Activated B cell treated with CpG ODN at 0.5 μM for 24 hours (primary cell): ENCODE measurements around the gene REL. TPM values are rescaled to one million over a fixed set of nuclear protein-coding genes. Genes with fewer than 3 reads are reported as not detected.

ENCODE experiments used
- ATAC-seq: fragments of 200-7000 bp; cut with Tn5 transposase; one replicate; pipeline ENCODE4 v1.10.0; 2021; ENCODE audit warnings: low read depth, mild to moderate bottlenecking, moderate library complexity
- CTCF ChIA-PET: fragments of 350-600 bp; sonication (Branson Sonifier 250); formaldehyde crosslinking; loops from one replicate; lab custom pipeline; 2021; ENCODE audit warnings: antibody characterized with exemption; lab: Charles Lee
- POLR2A ChIA-PET: fragments of 350-600 bp; sonication (Branson Sonifier 250); formaldehyde crosslinking; loops from one replicate; lab custom pipeline; 2021; ENCODE audit warnings: antibody characterized with exemption; lab: Charles Lee
- DNase-seq: peaks from one replicate; pipeline ENCODE4 v3.0.0; 2022
- H3K27ac Mint-ChIP-seq: one replicate; pipeline ENCODE4 v1.8.0; 2020; ENCODE audit warnings: mixed read lengths
- H3K27me3 Mint-ChIP-seq: one replicate; pipeline ENCODE4 v1.8.0; 2021; ENCODE audit warnings: mixed read lengths
- H3K36me3 Mint-ChIP-seq: one replicate; pipeline ENCODE4 v1.8.0; 2021; ENCODE audit warnings: low read depth, mixed read lengths
- H3K4me1 Mint-ChIP-seq: one replicate; pipeline ENCODE4 v1.8.0; 2021; ENCODE audit warnings: mixed read lengths
- H3K4me3 Mint-ChIP-seq: one replicate; pipeline ENCODE4 v1.8.0; 2020; ENCODE audit warnings: mild to moderate bottlenecking, mixed read lengths
- H3K9me3 Mint-ChIP-seq: one replicate; pipeline ENCODE4 v1.8.0; 2020; ENCODE audit warnings: mixed read lengths
- intact Hi-C: fragments of 100-400 bp; cut with micrococcal nuclease; formaldehyde crosslinking; loops from one replicate; pipeline ENCODE4 v1.15.1; 2024
- total RNA-seq: library from RNA; stranded (reverse); gene quantifications from 2 replicates; pipeline ENCODE4 v1.2.3, GENCODE V29; 2022
- TF ChIP-seq, protein P1 (sequence below): fragments of 200-600 bp; IDR thresholded peaks from one replicate; pipeline ENCODE4 v1.8.0; 2022; ENCODE audit warnings: antibody characterized with exemption, mild to moderate bottlenecking

Gene REL
- total RNA-seq, 1 donor from 2014 or later: 238 TPM

DNA sequence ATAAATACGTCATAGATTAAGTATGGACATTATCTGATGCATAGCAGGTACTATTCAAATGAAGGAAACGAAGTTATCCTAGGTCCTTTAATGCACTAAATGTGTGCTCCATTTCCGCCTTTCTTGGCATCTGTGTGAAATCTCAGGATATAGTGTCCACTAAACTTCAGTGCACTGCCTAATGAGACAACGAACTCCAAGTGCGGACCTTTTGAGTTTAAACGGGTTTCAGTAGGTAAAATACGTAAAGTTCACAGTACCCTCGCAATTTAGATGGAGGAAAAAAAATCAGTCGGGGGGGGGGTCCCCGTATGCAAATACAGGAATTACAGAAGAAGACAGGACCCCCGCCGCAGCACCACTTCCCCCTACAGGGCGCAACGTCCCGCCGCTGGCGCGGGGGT, 729 bp upstream of the REL start:
- Mint-ChIP-seq H3K9me3 (peaks cover 3% of the 10 kb centered on the region), H3K27ac (peak overlapping the region; percentile 94), H3K27me3 (no peaks in the 10 kb centered on the region), H3K36me3 (peaks cover 32% of the 10 kb centered on the region), H3K4me3 (peak overlapping the region; percentile 87), H3K4me1 (peaks cover 31% of the 10 kb centered on the region)
- TF ChIP-seq, protein P1, sequence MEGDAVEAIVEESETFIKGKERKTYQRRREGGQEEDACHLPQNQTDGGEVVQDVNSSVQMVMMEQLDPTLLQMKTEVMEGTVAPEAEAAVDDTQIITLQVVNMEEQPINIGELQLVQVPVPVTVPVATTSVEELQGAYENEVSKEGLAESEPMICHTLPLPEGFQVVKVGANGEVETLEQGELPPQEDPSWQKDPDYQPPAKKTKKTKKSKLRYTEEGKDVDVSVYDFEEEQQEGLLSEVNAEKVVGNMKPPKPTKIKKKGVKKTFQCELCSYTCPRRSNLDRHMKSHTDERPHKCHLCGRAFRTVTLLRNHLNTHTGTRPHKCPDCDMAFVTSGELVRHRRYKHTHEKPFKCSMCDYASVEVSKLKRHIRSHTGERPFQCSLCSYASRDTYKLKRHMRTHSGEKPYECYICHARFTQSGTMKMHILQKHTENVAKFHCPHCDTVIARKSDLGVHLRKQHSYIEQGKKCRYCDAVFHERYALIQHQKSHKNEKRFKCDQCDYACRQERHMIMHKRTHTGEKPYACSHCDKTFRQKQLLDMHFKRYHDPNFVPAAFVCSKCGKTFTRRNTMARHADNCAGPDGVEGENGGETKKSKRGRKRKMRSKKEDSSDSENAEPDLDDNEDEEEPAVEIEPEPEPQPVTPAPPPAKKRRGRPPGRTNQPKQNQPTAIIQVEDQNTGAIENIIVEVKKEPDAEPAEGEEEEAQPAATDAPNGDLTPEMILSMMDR: no peak
- DNase-seq (no peak), ATAC-seq (no peak)
- intact Hi-C loops: loop anchor here (1.0 to 5.0 kb wide), 14 partner anchors 7 to 1827 kb away; partner anchors contain the start of genes EHBP1 and USP34
- ChIA-PET POLR2A (interaction anchor here (0.5 to 7.2 kb wide), 27 partner anchors 11 to 170 kb away, joined by 3 to 250 read pairs (median 11); partner anchors contain the start of gene PAPOLG), CTCF (interaction anchor here (1.1 to 4.0 kb wide), 7 partner anchors 42 to 117 kb away, joined by 3 to 54 read pairs (median 5); no protein-coding TSS in a partner anchor)

DNA sequence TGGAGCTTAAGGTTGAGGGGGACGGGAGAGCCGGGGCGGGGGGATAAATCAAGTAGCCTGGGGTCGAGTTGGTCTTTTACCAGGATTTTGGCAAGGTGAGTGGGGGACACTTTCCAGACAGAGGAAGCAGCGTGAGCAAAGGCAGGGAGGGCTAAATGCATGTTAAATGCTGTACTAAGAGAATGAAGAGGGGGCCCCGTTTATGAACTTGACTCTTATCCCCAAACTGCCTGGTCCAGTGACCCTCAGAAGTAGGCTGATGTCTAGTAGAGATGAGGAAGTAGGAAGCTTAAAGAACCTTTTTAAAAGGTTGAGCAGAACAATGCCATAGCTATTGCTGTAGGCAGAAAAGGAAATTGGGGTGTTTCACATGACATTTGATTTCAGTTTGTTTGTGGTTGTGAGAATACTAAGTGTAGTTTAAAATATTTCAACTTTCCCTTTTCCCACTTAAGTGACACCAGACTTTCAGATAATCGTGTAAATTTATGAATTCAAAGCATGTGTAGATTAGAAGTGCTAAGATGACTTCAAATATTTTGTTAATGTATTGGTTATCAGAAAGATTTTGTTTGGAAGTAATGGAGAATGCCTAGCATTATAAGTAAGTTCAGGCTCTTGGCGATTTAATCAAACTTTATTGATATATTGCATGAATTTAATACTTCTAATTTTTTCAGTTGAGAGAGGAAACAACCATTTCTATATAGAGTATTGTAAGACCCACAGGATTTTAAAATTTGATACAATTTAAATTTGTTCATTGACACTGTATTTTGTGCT, 1.8 kb downstream of the REL start:
- POLR2A ChIA-PET: interaction anchor here (0.6 to 7.2 kb wide), 32 partner anchors 9 to 655 kb away, joined by 3 to 250 read pairs (median 9); partner anchors contain the start of genes PAPOLG, PEX13 and XPO1
- Mint-ChIP-seq H3K36me3 (peaks cover 48% of the 10 kb centered on the region), H3K4me3 (peak overlapping the region; percentile 98), H3K9me3 (peaks cover 2% of the 10 kb centered on the region), H3K27me3 (no peaks in the 10 kb centered on the region), H3K4me1 (peaks cover 42% of the 10 kb centered on the region), H3K27ac (peak overlapping the region; percentile 95)
- intact Hi-C loops: loop anchor here (1.0 to 5.0 kb wide), 4 partner anchors 8 to 1824 kb away; partner anchors contain the start of genes EHBP1 and USP34
- ATAC-seq (peak; percentile 29), DNase-seq (no peak)
- CTCF ChIA-PET: interaction anchor here (0.7 to 4.0 kb wide), 9 partner anchors 15 to 295 kb away, joined by 3 to 54 read pairs (median 4); no protein-coding TSS in a partner anchor
- TF ChIP-seq, protein P1: no peak

DNA sequence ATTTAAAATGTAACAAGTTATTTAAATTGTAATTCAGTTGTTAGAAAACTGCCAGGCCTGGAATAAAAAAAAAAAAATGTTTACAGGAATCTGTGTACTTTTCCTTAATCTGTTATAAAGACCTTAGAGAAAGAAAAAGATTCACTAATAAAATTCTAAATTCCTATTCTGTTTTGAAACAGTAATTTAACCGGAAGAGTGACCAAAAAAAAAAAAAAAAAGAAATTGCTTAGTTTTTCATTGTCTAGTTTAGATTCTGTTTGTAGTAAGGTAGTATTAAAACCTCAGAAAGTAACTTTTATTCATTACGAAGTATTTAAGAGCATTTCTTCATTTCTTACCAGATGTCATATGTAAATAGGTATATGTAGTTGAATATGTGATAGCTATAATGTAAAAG, 2.5 kb downstream of the REL start:
- ATAC-seq (no peak), DNase-seq (no peak)
- peaks cover 2% of the 10 kb centered on the region for H3K9me3 Mint-ChIP-seq
- CTCF ChIA-PET: interaction anchor here (1.2 to 1.6 kb wide), 2 partner anchors 78 to 114 kb away, joined by 6 to 7 read pairs; no protein-coding TSS in a partner anchor
- peak overlapping the region; percentile 95 for H3K27ac Mint-ChIP-seq
- intact Hi-C loops: loop anchor here (1.0 to 5.0 kb wide), 5 partner anchors 7 to 1823 kb away; partner anchors contain the start of genes EHBP1 and USP34
- TF ChIP-seq, protein P1: no peak
- H3K4me1 Mint-ChIP-seq: peaks cover 49% of the 10 kb centered on the region
- POLR2A ChIA-PET: interaction anchor here (0.7 to 7.2 kb wide), 8 partner anchors 10 to 109 kb away, joined by 3 to 162 read pairs (median 6); no protein-coding TSS in a partner anchor
- peak overlapping the region; percentile 98 for H3K4me3 Mint-ChIP-seq
- no peaks in the 10 kb centered on the region for H3K27me3 Mint-ChIP-seq
- H3K36me3 Mint-ChIP-seq: peaks cover 55% of the 10 kb centered on the region

DNA sequence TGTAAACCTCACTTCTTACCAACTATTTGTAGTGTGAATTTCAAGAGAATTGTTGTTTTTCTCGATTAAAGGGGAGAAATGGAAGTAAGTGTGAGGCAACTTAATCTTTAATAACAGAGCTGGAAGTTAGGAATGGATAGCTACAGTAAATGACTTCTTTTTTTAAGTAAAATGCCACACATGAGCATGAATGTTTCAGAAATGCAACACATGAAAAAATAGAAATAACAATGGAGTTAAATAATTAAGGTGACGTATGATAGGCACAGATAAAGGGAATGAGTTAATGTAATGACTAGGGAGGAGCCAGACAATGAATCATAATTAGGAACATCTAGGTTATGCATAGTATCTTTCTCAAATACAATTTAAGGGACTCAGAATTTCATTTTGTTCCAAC, 3.4 kb downstream of the REL start:
- intact Hi-C loops: loop anchor here (2.0 to 5.0 kb wide), 3 partner anchors 14 to 1823 kb away; partner anchors contain the start of genes EHBP1 and USP34
- ChIA-PET CTCF (interaction anchor here (1.2 to 1.6 kb wide), 2 partner anchors 79 to 113 kb away, joined by 6 to 7 read pairs; no protein-coding TSS in a partner anchor), POLR2A (interaction anchor here (0.6 to 7.2 kb wide), 7 partner anchors 46 to 654 kb away, joined by 3 to 162 read pairs (median 6); partner anchors contain the start of gene XPO1)
- H3K9me3 Mint-ChIP-seq: peaks cover under 1% of the 10 kb centered on the region
- DNase-seq: no peak
- H3K27ac Mint-ChIP-seq: peak overlapping the region; percentile 85
- TF ChIP-seq, protein P1: no peak
- peaks cover 63% of the 10 kb centered on the region for H3K36me3 Mint-ChIP-seq
- H3K4me1 Mint-ChIP-seq: peaks cover 51% of the 10 kb centered on the region
- peak overlapping the region; percentile 98 for H3K4me3 Mint-ChIP-seq
- no peak for ATAC-seq
- no peaks in the 10 kb centered on the region for H3K27me3 Mint-ChIP-seq
